A549 treated with AZD9567 at 1 μM for 4 hours (cell line): ENCODE data around the gene ACSL4. TPM values are rescaled to one million over a fixed set of nuclear protein-coding genes. Genes with fewer than 3 reads are reported as not detected.

Experiments used
- total RNA-seq: library from RNA; stranded (reverse); fragments of 200-300 nt; extraction: Qiagen RNA extraction; gene quantifications from 5 replicates; pipeline ENCODE4 v1.2.3, GENCODE V29; 2022; ENCODE audit not compliant: insufficient read depth

The ACSL4 gene
- 14.5 to 30.0 TPM (median 23.4 TPM) in 5 replicates for total RNA-seq

GRCh38 chrX:109732807-109733612, at the start of gene ACSL4:
ACSL4 (minus strand) TSS chrX:109733257; CDS start chrX:109683363, 49,894 bp downstream.

DNA sequence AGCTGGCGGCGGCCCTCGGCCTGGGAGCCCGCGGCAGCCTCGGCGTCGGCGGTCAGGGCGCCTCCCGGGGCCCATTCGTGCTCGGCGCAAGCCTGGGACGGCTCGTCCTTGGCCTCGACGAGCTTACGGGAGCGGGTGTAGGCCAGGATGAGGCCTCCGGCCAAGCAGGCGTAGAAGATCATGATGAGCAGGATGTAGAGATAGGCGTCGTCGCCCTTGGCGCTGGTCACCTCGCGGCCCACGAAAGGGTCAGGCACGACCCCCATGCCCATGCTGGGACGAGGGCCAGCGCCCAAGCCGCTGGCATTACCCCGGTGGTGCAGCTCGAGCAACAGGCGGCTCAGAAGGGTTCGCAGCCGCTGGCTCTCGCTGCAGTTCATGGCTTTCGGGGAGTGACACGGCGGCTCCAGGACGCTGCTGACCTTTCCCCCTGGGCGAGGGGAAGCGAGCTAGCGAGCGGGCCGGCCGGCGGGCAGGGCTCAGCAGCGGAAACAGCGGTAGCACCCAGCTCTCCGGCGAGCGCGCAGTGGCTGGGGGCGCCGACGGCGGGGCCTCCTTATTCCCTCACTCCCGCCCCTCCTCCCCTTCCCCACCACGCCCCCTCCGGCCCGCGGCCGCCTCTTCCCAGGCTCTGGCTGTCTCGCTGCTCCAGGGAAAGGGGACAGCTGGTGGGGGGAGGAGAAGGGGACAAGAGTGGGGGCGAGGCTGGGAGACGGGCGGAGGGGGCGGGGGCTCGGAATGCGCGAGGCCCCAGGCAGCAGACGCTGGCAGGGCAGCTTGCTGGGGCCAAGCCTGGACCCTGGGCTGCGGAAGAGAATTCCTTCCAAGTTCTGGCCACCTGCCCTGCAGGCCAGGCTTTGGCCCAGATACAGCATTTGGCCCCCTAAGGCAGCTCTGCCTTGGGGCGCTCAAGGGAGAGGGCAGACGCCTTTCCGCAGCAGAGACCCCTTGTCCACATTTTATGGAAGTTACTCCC, 108.1 kb downstream of the ACSL4 start, which contains the start of gene KCNE5:
Gene KCNE5, minus strand, starts transcription at position 532 of the 976 bp plus-strand sequence. Its CDS starts 152 bp downstream, at position 380.

Other genes starting within 250 kb of the ACSL4 start
- 7.3 to 17.6 TPM (median 9.9 TPM) in 5 replicates for gene NXT2, start 196.4 kb downstream of the ACSL4 start, total RNA-seq
- 0.10 to 0.14 TPM (median 0.14 TPM) in 3 of 5 replicates, not detected in the others for gene KCNE5, start 108.1 kb downstream of the ACSL4 start, total RNA-seq